ENCODE data around the gene LTB.
"Not testable (repeated sequence)": the region's sequence is repeated elsewhere in the genome, so short reads cannot be mapped to it uniquely, and the experiment has no call there.

The LTB gene

DNA sequence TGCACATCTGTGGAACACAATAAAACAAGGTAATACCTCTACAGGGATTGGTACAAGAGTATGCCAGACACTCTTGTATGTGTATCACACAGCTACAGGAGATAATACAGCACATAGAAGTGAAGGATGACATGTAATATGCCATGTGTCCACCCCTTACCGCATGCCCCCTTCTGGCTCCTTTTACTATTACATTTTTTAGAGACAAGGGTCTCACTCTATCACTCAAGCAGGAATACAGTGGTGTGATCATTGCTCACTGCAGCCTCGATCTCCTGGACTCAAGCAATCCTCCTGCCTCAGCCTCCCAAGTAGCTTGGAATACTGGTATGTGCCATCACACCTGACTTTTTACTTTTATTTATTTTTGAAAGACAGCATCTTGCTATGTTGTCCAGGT is 14.8 kb upstream of the LTB start:
- DNase-seq, result peak; percentile 9

DNA sequence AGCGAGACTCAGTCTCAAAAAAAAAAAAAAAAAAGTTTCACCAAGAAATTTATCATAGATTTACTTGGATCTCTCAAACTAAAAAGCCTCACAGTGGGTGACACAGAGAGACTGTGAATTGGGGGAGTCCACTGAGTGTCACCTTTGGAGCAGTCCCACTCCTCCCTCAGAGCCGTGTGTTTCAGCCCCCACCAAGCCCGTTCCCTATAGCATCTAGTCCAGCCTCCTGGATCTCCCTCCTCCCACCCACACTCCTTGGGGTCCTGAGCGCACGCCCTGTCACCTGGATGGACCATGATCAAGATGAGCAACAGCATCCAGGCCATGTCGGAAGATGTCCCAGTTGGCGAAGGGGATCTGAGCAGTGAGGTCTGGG is 10.2 kb upstream of the LTB start:
- no peak for DNase-seq

DNA sequence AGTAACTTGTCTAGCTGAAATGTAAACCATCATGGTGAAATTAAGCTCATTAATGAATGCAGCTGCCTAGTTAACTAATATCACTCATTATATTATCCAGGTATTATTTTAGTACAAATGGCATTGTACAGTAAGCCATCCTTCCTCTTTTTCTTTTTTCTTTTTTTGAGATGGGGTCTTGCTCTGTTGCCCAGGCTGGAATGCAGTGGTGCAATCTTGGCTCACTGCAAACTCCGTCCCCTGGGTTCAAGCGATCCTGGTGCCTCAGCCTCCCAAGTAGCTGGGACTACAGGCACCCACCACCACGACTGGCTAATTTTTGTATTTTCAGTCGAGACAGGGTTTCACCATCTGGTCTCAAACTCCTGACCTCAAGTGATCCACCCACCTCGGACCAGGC is 8.5 kb upstream of the LTB start:
- not testable (repeated sequence) for DNase-seq

DNA sequence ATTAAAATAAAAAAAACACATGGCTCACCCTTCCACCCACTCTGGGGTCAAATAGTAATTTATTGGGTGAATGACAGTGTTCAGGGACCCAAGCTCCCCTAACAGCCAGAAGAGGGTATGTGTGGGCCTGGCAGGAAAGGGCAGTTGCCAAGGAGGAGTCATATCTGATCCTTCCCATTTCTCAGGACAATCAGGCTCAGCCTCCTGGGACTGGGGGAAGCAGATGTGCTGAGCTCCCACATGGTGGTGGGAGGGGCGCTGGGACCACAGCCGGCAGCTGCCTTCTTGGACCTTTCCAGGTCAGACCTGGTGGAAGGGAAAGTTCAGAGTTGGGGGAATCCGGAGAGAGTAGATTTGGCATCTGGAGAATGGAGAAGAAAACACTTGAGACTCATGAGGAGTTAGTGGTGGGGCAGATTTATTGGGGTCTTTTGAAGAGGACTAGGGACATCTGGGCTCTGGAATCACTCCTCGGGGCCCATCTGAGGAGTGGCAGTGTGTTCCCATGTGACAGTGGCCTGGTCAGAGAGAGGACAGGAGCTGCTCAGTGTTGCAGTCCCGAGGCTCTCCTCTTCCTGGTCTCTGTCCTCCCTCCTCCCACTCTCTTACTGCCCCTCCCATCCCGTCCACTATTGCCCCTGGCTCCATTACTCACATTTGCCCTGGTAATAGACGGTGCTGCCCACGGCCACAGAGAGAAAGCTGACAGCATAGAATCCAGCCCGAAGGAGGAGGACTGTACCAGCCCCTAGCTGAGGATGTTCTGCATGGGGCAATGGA is 6.8 kb upstream of the LTB start:
- DNase-seq, result no peak

DNA sequence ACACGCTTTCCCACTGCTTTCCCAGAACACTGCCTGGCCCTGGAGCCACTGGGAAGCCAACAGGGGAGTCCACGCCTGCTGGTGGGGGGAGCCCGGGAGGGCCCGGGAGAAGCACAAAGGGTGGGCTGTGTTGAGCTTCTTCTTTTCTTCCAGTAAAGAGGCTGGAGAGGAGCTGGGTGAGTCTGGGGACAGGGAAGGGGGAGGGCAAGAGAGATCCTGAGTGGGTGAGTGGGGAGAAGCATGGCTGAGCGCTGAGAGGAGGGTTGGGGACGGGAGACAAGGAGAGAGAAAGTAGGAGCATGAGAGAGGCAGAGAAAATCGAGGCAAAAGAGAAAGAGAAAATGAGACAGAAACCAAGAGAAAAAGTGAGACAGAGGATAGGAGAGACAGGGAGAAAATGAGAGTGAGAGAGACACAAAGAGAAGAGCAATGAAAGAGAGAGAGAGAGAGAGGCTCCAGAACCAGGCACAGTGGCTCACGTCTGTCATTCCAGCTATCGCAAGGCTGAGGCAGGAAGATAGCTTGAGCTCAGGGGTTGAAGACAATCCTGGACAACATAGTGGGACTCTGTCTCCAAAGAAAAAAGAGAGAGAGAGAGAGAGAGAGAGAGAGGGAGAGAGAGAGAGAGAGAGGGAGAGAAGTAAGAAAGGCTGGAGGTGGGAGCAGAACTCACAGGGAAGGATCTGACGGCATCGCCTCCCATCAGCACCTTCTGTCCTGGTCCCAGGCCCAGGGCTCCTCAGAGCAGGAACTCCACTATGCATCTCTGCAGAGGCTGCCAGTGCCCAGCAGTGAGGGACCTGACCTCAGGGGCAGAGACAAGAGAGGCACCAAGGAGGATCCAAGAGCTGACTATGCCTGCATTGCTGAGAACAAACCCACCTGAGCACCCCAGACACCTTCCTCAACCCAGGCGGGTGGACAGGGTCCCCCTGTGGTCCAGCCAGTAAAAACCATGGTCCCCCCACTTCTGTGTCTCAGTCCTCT is 5.9 kb upstream of the LTB start:
- DNase-seq, result no peak

DNA sequence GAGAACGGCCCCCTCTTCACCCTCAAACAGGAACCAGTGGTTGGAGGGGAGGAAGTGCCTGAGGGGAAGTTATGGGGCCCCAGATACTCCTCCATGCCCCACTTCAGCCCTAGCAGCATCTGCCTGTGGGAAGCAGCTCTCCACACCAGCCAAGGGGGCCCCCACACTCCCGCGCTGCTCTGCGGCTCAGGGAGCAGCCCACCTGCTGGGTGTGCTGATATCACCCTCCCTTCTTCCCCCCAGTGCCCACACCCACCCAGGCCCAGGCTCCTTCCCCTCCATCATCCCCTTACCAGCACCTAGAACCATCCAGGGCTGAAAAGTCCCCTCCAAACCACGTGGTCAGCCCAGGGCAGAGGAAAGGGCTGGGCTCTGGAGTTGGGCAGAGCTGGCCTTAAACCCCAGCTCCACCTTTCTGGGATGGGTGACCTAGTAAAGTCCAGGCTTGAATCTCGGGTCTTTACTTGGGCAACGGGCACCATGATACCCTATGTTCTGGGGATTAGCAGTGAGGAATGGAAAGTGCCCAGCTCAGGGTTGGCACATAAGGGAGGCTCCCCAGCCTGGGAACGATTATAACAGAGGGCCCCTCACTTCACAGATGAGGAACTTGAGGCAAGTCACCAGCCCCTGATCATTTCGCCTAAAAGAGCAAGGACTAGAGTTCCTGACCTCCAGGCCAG is 4.5 kb upstream of the LTB start:
- DNase-seq, result no peak

DNA sequence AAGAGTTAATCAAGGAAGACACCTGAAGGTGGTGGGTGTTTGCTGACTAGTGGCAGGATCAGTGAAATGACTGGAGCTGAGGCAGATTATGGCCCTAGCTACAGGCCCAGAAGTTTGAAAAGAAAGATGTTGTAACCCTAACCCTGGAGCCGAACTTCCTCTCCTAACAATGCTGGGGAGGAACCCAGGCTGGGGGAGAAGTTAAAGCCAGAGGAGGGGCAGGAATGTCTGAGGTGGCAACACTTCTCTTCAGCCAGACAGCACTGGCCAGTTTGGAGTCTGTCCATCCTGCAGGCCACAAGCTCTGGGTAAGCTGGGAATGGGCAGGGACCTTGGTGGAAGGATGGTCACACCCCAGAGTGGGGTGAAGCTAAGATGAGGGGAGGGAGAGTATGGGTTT is 3.8 kb upstream of the LTB start, which contains the start of gene LST1:
TSS of gene LST1 (plus strand) at position 270 of the 400 bp plus-strand sequence. CDS start 1,023 bp downstream, outside the sequence.
- no peak for DNase-seq

DNA sequence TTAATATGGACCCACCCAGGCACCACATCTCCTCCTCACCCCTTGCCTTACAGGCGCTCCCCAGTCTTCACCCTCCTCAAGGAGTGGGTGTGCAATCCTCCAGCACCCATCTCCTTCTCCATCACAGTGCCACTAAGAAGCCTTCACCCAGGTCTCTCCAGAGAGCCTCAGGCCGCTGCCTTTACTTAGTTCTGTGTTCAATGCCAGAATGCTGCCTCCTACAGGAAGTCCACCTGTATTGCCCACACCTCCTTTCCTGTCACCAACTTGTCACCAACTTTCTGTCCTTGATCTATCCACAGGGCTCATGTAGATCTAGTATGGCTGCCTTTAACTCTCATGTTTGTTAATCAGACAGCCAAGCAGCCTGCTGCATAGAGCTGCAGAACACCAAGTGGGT is 3.3 kb upstream of the LTB start:
- no peak for DNase-seq

DNA sequence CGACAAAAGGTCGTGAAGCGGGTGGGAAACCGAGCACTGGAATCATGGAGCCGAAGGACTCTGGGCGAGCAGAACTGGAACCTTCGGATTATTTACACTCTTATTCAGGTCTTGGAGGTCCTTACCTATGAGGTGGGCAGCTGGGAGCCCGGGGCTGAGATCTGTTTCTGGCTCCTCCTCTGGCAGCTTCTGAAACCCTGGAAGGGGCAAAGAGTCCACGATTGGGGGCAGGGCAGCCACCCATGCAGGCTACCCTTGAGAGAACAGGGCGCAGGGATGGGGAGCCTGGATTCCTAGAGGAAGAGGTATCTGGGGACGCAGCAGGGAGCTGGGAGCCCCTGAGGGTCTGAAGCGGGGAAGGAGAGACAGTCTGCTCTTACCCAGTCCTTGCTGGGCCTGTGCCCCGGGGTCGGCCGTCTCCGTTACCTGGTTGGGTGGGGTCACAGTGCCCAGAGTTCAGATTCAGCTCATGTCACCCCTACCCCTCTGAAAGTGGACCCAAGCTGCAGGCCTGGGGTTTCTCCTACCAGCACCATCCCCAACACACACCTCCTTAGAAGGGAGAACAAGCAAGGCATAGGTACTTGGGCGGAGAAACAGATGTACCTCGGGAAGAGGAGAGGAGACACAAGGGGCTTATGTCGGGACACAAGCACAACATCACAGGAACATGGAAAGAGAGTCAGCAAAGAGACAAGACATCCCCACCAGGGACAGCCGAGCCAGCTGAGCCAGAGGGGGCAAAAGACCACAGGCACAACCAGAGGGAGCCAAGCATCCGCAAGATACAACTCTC is 592 bp downstream of the LTB start:
- no peak for DNase-seq

DNA sequence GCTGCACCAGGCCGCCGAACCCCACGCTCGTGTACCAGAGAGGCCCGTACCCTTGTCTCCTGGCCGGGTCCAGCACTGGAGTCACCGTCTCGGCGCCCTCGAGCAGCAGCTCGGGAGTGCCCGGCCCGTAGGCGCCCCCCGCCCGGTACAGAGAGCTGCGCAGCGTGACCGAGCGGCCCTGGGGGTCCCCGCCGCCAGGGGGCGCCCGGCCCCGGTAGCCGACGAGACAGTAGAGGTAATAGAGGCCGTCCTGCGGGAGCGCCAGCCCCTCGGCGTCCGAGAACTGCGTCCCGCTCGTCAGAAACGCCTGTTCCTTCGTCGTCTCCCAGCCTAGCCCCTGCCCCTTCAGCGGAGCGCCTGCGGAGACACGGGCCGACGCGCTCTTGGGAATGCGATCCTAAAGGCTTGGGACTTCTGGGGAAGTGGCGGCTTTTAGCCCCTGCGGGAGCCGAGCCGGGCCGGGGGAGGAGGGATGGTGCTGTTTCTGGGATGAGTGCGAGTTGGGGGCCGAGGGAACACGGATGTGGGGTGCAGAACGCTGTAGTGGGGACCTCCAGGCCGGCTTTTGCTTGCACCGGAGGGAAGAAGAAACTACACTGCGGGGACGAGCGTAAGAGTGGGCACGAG is 1.3 kb downstream of the LTB start:
- peak; percentile 61 for DNase-seq

DNA sequence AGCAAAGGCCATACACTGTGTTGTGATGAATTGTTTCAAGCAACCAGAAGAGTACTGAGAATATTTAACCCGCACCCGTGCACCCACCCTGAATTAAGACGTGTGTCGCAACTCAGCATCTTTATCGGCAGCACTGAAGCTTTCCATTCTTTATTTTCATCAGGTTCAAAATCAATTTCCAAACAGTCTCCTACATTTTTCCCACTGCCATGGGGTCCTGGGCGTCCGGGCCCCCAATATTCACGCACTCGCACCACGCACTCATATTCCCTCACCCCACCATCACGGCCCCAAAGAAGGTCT is 1.8 kb downstream of the LTB start:
- no peak for DNase-seq

DNA sequence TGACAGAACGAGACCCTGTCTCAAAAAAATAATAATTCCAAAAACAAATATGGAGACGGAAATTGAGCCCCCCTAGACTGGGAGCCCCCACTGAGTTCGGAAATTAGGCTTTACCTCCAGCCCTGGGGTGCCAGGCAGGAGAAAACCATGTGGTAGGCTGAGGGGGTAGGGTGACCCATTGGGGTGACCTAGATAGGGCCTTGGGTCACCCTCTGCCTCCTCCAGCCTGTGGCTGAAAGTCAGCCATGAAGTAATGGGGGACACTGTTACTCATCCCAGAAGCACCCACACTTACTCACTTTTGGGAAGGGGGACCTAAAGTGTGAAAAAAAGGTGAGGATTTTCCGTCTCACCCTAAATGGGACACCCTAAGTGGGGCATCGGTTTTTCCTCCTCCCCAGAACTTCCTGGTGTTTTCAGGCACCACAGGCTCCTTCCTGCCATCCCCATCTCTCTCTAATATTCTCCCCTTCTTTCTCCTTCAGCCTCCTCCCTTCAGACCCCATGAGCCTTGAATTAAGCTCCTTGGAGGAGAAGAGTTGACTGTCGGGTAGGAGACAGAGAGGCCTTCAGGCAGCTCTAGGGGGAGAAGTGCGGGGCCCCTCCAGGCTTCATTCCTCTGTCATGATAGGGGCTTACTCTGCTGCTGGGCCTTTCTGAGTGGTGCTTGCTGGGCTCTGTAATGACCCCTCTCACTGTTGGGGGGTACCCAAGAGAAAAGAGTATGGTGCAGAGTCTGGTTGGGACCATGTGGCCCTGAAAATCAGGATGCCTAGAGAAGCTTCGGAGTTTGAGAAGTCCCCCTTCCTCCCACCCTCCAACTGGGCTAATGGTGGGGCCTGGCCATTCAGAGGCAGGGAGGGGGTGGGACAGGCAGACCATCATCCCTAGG is 2.4 kb downstream of the LTB start:
- DNase-seq, result no peak

DNA sequence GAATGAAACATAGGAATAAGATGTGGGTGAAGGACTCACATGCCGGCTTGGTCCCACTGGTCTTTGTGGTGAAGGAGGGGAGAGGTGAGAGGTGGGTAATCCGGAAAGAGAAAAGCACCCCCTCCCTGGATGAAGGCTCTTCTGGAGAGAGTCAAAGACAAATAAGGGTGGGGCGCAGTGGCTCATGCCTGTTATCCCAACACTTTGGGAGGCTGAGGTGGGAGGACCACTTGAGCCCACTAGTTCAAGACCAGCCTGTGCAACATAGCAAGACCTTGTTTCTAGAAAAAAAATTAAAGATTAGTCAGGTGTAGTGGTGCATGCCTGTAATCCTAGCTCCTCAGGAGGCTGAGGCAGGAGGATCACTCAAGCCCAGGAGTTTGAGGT is 3.1 kb downstream of the LTB start:
- no peak for DNase-seq

DNA sequence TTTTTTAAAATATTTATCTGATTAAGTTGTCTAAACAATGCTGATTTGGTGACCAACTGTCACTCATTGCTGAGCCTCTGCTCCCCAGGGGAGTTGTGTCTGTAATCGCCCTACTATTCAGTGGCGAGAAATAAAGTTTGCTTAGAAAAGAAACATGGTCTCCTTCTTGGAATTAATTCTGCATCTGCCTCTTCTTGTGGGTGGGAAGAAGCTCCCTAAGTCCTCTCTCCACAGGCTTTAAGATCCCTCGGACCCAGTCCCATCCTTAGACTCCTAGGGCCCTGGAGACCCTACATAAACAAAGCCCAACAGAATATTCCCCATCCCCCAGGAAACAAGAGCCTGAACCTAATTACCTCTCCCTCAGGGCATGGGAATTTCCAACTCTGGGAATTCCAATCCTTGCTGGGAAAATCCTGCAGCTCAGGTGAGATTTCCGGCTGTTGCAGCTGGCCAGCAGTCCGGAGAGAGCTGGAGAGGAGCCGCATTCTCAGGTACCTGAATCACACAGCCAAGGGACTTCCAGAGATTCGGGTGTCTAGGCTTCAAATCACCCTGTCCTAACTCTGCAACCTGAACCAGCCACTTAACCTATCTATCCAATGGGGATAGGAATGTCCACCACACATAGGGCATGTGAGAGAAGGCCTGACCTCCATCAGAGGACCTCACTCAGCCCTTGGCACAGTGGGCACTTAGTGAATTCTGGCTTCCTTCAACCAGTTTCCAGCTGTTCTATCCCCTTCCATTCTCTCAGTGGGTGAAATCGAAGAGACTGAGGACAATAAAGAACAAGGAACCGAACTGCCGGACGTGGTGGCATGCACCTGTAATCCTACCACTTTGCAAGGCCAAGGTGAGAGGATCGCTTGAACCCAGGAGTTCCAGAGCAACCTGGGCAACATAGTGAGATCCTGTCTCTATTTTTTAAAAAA is 3.8 kb downstream of the LTB start:
- no peak for DNase-seq

DNA sequence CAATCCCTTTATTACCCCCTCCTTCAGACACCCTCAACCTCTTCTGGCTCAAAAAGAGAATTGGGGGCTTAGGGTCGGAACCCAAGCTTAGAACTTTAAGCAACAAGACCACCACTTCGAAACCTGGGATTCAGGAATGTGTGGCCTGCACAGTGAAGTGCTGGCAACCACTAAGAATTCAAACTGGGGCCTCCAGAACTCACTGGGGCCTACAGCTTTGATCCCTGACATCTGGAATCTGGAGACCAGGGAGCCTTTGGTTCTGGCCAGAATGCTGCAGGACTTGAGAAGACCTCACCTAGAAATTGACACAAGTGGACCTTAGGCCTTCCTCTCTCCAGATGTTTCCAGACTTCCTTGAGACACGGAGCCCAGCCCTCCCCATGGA is 4.7 kb downstream of the LTB start:
- DNase-seq, result no peak

DNA sequence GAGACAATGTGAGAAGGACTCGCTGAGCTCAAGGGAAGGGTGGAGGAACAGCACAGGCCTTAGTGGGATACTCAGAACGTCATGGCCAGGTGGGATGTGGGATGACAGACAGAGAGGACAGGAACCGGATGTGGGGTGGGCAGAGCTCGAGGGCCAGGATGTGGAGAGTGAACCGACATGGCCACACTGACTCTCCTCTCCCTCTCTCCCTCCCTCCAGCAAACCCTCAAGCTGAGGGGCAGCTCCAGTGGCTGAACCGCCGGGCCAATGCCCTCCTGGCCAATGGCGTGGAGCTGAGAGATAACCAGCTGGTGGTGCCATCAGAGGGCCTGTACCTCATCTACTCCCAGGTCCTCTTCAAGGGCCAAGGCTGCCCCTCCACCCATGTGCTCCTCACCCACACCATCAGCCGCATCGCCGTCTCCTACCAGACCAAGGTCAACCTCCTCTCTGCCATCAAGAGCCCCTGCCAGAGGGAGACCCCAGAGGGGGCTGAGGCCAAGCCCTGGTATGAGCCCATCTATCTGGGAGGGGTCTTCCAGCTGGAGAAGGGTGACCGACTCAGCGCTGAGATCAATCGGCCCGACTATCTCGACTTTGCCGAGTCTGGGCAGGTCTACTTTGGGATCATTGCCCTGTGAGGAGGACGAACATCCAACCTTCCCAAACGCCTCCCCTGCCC is 5.2 kb downstream of the LTB start:
- no peak for DNase-seq

DNA sequence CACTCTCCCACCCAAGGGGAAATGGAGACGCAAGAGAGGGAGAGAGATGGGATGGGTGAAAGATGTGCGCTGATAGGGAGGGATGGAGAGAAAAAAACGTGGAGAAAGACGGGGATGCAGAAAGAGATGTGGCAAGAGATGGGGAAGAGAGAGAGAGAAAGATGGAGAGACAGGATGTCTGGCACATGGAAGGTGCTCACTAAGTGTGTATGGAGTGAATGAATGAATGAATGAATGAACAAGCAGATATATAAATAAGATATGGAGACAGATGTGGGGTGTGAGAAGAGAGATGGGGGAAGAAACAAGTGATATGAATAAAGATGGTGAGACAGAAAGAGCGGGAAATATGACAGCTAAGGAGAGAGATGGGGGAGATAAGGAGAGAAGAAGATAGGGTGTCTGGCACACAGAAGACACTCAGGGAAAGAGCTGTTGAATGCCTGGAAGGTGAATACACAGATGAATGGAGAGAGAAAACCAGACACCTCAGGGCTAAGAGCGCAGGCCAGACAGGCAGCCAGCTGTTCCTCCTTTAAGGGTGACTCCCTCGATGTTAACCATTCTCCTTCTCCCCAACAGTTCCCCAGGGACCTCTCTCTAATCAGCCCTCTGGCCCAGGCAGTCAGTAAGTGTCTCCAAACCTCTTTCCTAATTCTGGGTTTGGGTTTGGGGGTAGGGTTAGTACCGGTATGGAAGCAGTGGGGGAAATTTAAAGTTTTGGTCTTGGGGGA is 6.1 kb downstream of the LTB start:
- no peak for DNase-seq

DNA sequence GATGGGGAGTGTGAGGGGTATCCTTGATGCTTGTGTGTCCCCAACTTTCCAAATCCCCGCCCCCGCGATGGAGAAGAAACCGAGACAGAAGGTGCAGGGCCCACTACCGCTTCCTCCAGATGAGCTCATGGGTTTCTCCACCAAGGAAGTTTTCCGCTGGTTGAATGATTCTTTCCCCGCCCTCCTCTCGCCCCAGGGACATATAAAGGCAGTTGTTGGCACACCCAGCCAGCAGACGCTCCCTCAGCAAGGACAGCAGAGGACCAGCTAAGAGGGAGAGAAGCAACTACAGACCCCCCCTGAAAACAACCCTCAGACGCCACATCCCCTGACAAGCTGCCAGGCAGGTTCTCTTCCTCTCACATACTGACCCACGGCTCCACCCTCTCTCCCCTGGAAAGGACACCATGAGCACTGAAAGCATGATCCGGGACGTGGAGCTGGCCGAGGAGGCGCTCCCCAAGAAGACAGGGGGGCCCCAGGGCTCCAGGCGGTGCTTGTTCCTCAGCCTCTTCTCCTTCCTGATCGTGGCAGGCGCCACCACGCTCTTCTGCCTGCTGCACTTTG is 6.8 kb downstream of the LTB start, which contains the start of gene TNF:
TSS of gene TNF (plus strand) at position 231 of the 567 bp plus-strand sequence. CDS start at position 408, 177 bp downstream.
- DNase-seq, result no peak

Measured in DMS153 (cell line).